Ishikawa (cell line): ENCODE measurements around the gene TOP2B.

ENCODE experiments used
- YY1 ChIP-seq: IDR thresholded peaks from 2 replicates; pipeline ENCODE4 v1.6.1; 2012; ENCODE audit warnings: low read depth
- TF ChIP-seq, protein P1 (sequence below): IDR thresholded peaks from 2 replicates; pipeline ENCODE4 v1.6.1; 2012; ENCODE audit warnings: low read depth, mild to moderate bottlenecking

DNA sequence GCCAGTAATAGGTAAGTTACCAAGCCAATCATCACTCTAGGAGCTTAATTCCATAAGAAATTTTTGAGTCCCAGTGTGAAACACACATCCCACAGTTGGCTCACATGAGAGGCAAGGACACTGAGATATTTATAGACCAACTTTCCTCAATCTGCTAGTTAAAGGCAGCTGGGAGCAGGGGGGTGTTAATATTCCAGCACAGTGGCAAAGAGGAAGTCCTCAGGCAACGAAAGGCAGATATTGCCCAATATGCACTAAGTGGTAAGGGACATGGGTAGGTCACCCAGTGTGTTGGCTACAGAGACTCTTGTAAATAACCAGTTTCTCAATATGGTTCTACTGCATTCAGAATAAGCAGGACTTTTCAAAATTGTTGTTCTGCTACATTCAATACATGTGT, 61.0 kb downstream of the TOP2B start:
- TF ChIP-seq, protein P1, sequence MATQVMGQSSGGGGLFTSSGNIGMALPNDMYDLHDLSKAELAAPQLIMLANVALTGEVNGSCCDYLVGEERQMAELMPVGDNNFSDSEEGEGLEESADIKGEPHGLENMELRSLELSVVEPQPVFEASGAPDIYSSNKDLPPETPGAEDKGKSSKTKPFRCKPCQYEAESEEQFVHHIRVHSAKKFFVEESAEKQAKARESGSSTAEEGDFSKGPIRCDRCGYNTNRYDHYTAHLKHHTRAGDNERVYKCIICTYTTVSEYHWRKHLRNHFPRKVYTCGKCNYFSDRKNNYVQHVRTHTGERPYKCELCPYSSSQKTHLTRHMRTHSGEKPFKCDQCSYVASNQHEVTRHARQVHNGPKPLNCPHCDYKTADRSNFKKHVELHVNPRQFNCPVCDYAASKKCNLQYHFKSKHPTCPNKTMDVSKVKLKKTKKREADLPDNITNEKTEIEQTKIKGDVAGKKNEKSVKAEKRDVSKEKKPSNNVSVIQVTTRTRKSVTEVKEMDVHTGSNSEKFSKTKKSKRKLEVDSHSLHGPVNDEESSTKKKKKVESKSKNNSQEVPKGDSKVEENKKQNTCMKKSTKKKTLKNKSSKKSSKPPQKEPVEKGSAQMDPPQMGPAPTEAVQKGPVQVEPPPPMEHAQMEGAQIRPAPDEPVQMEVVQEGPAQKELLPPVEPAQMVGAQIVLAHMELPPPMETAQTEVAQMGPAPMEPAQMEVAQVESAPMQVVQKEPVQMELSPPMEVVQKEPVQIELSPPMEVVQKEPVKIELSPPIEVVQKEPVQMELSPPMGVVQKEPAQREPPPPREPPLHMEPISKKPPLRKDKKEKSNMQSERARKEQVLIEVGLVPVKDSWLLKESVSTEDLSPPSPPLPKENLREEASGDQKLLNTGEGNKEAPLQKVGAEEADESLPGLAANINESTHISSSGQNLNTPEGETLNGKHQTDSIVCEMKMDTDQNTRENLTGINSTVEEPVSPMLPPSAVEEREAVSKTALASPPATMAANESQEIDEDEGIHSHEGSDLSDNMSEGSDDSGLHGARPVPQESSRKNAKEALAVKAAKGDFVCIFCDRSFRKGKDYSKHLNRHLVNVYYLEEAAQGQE: no peak
- TF ChIP-seq YY1: no peak
